ENCODE data around the gene TMEM140. TPM values are rescaled to one million over a fixed set of nuclear protein-coding genes. Genes with fewer than 3 reads are reported as not detected.

Gene TMEM140
- total and polyA plus RNA-seq, 2 of the 13 experiments (the other 11 are each of a cell fraction or from before 2014, with no cell fraction given): 9.2 to 21.7 TPM

DNA sequence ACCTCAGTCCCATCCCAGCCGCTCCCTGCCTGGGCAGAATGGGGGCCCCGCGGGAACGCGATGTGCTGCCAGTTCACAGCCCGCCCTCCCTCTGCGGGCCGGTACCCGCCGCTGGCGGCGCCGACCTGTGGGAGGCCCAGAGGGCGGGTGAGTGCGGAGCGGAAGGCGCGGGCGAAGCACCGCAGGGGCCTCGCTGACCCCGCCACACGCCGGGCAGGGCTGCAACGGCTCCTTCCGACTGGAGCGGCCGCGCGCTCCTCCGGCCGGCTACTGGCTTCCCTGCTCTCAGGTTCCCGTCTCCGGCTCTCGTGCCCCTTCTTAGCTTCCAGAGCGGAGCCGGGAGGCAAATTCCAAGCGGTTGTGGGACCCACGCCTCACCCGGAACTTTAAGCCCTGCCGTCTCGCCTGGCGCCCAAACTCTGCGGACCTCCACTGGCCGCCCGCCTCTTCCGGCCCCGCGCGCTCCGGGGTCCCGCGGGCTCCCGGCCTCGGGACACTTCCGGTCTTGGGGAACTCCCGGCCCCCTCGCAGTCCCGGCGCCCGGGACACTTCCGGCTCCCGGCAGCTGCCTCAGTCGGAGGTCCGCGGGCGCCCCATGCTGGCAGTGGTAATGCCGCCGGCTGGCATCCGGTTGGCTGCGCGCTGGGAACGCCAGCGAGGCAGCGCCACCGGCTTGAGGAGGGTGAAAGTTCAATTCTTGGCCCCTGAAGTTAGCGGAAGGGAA is 22.6 kb downstream of the TMEM140 start, which contains the start of gene CYREN (continued):
- TF ChIP-seq ZHX2 (IDR thresholded peaks at IDR 0.05; ENCODE audit: low read depth) (no peak; the same call in 1 of the 2 replicates), ZHX2 (CRISPR knock-in tag; IDR thresholded peaks at IDR 0.05; ENCODE audit: borderline replicate concordance) (peak; percentile 65; the same call in 1 of the 2 replicates), CEBPG (CRISPR knock-in tag; IDR thresholded peaks at IDR 0.05) (peak; percentile 46; the same call in 1 of the 2 replicates), MATR3 (CRISPR knock-in tag; IDR thresholded peaks at IDR 0.05) (no peak), KDM5A (IDR thresholded peaks at IDR 0.05; ENCODE audit: borderline replicate concordance, low read length) (peak; percentile 60; the same call in 1 of the 2 replicates), ZNF563 (CRISPR knock-in tag; IDR thresholded peaks at IDR 0.05) (peak; percentile 77), ZFP1 (CRISPR knock-in tag; IDR thresholded peaks at IDR 0.05) (no peak), MAFF (IDR thresholded peaks at IDR 0.05; ENCODE audit: low read depth, low read length) (no peak), SATB2 (CRISPR knock-in tag; IDR thresholded peaks at IDR 0.05) (no peak; the same call in 1 of the 2 replicates), NR2C2 (CRISPR knock-in tag; IDR thresholded peaks at IDR 0.05; ENCODE audit: borderline replicate concordance) (peak; percentile 92), CREB3 (CRISPR knock-in tag; IDR thresholded peaks at IDR 0.05) (0 out of 2 replicates have a peak, but pooled peaks have one; percentile 71), ARNTL (CRISPR knock-in tag; IDR thresholded peaks at IDR 0.05) (peak; percentile 50; the same call in 1 of the 2 replicates), ZNF547 (CRISPR knock-in tag; IDR thresholded peaks at IDR 0.05) (peak; percentile 79), NFATC3 (CRISPR knock-in tag; IDR thresholded peaks at IDR 0.05) (peak; percentile 67; the same call in 1 of the 2 replicates), HCFC1 (IDR thresholded peaks at IDR 0.05; ENCODE audit: low read depth, low read length) (peak; percentile 60), ELF4 (CRISPR knock-in tag; IDR thresholded peaks at IDR 0.05; ENCODE audit: borderline replicate concordance) (peak; percentile 69; the same call in 1 of the 2 replicates), U2AF1 (optimal IDR thresholded peaks at IDR 0.05; ENCODE audit: low read depth, low read length) (no peak), NKX3-1 (CRISPR knock-in tag; IDR thresholded peaks at IDR 0.05) (peak; percentile 21), LCORL (IDR thresholded peaks at IDR 0.05) (no peak), LCORL (CRISPR knock-in tag; IDR thresholded peaks at IDR 0.05) (peak; percentile 93; the same call in 1 of the 2 replicates), PAX8 (CRISPR knock-in tag; IDR thresholded peaks at IDR 0.05; ENCODE audit: borderline replicate concordance) (peak; percentile 81; the same call in 1 of the 2 replicates), STAG1 (CRISPR knock-in tag; IDR thresholded peaks at IDR 0.05) (peak; percentile 82)
- TF ChIP-seq, protein P1, sequence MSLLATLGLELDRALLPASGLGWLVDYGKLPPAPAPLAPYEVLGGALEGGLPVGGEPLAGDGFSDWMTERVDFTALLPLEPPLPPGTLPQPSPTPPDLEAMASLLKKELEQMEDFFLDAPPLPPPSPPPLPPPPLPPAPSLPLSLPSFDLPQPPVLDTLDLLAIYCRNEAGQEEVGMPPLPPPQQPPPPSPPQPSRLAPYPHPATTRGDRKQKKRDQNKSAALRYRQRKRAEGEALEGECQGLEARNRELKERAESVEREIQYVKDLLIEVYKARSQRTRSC (CRISPR knock-in tag; IDR thresholded peaks at IDR 0.05; ENCODE audit: low read depth): peak; percentile 48; the same call in 1 of the 2 replicates
- TF ChIP-seq, protein P2, sequence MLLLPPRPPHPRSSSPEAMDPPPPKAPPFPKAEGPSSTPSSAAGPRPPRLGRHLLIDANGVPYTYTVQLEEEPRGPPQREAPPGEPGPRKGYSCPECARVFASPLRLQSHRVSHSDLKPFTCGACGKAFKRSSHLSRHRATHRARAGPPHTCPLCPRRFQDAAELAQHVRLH (CRISPR knock-in tag; IDR thresholded peaks at IDR 0.05; ENCODE audit: borderline replicate concordance, low read depth): peak; percentile 92; the same call in 1 of the 2 replicates
